MM.1S (cell line): ENCODE data around the gene UNK.
A peak's percentile ranks its signal among the peaks of the same experiment; 100 is the strongest.

Experiments used
- DNase-seq: peaks from one replicate; pipeline ENCODE4 v3.0.0-alpha.2; 2015
- H2AFZ ChIP-seq: fragments of 300-600 bp; sonication (generic); 2 replicates; pipeline ENCODE4 v1.6.0; 2016; ENCODE audit warnings: antibody characterized with exemption, low read length
- H3F3A ChIP-seq: fragments of 300-600 bp; sonication (generic); 2 replicates; pipeline ENCODE4 v1.6.1; 2016; ENCODE audit warnings: mild to moderate bottlenecking, antibody characterized with exemption, low read length, moderate library complexity, mixed read lengths; ENCODE audit not compliant: insufficient read depth
- H3K27ac ChIP-seq: fragments of 300-600 bp; sonication (generic); 2 replicates; pipeline ENCODE4 v1.5.1; 2016; ENCODE audit warnings: mild to moderate bottlenecking, low read length
- H3K27me3 ChIP-seq: fragments of 300-600 bp; sonication (generic); replicated peaks from 2 replicates; pipeline ENCODE4 v1.6.0; 2016; ENCODE audit warnings: low read length; ENCODE audit not compliant: insufficient read depth
- H3K36me3 ChIP-seq: fragments of 300-600 bp; sonication (generic); replicated peaks from 2 replicates; pipeline ENCODE4 v1.6.1; 2016; ENCODE audit warnings: mild to moderate bottlenecking, low read length, mixed read lengths; ENCODE audit not compliant: insufficient read depth
- H3K4me1 ChIP-seq: fragments of 300-600 bp; sonication (generic); 2 replicates; pipeline ENCODE4 v1.6.1; 2016; ENCODE audit warnings: low read length, mixed read lengths
- H3K4me2 ChIP-seq: fragments of 300-600 bp; sonication (generic); 2 replicates; pipeline ENCODE4 v1.6.0; 2016; ENCODE audit warnings: low read depth, low read length
- H3K4me3 ChIP-seq: fragments of 300-600 bp; sonication (generic); 2 replicates; pipeline ENCODE4 v1.5.1; 2016; ENCODE audit warnings: low read length, mixed read lengths
- H3K79me2 ChIP-seq: fragments of 300-600 bp; sonication (generic); 2 replicates; pipeline ENCODE4 v1.6.1; 2016; ENCODE audit warnings: mixed run types, low read length, mixed read lengths
- H3K9ac ChIP-seq: fragments of 300-600 bp; sonication (generic); 2 replicates; pipeline ENCODE4 v1.6.1; 2016; ENCODE audit warnings: low read length, mixed read lengths
- H3K9me2 ChIP-seq: fragments of 300-600 bp; sonication (generic); replicated peaks from 2 replicates; pipeline ENCODE4 v1.6.1; 2016; ENCODE audit warnings: mild to moderate bottlenecking, low read length, mixed read lengths; ENCODE audit not compliant: insufficient read depth
- H3K9me3 ChIP-seq: fragments of 300-600 bp; sonication (generic); replicated peaks from 2 replicates; pipeline ENCODE4 v1.6.1; 2016; ENCODE audit warnings: mild to moderate bottlenecking, low read length, mixed read lengths; ENCODE audit not compliant: insufficient read depth
- H4K20me1 ChIP-seq: fragments of 300-600 bp; sonication (generic); 2 replicates; pipeline ENCODE4 v1.6.1; 2016; ENCODE audit warnings: mild to moderate bottlenecking, low read length, moderate library complexity, mixed read lengths; ENCODE audit not compliant: insufficient read depth
- CTCF ChIP-seq: fragments of 300-600 bp; sonication (generic); IDR thresholded peaks from 2 replicates; pipeline ENCODE4 v1.5.1; 2016; ENCODE audit warnings: antibody characterized with exemption, low read length, mixed read lengths
- EZH2 ChIP-seq: fragments of 300-600 bp; sonication (generic); optimal IDR thresholded peaks from 2 replicates; pipeline ENCODE3; 2017; ENCODE audit warnings: low read depth, mild to moderate bottlenecking, antibody characterized with exemption, low read length, mixed read lengths
- EZH2phosphoT487 ChIP-seq: fragments of 300-600 bp; sonication (generic); IDR thresholded peaks from 2 replicates; pipeline ENCODE4 v1.6.1; 2018; ENCODE audit warnings: antibody characterized with exemption, low read length

UNK gene

DNA sequence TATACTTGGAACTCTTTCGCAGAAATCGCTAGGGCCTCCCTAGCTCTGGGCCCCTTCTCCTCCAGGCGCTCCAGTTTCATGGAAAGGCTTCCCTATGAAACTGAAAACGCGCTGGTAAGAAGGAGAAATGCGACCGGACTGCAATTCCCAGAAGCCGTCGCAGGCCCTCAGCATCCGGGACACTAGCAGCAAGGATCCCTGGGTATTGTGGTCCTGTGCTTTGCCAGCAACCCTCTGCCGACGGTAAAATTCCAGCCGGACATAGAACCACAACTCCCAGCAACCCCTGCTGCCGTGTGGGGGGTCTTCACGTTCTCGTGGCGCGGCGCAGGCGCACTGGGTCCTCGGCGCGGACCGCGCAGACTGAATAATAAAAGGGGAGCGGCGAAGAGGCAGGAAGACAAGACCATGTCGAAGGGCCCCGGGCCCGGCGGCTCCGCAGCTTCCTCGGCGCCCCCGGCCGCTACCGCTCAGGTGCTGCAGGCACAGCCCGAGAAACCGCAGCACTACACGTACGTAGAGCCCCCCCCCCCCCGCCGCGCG is at the start of gene UNK:
UNK (plus strand) TSS at position 334 of the 543 bp plus-strand sequence; CDS start at position 409, 75 bp downstream.
- TF ChIP-seq EZH2 (no peak), EZH2phosphoT487 (no peak), CTCF (no peak)
- Histone ChIP-seq H3K79me2 (peaks cover 43% of the 10 kb centered on the region), H3K27ac (peak within 1 kb of the TSS; percentile 93), H3K4me3 (peak within 1 kb of the TSS; percentile 78), H3K9ac (peak within 1 kb of the TSS; percentile 98), H4K20me1 (no peaks in the 10 kb centered on the region), H2AFZ (peak within 1 kb of the TSS; percentile 77), H3K9me3 (no peaks in the 10 kb centered on the region), H3K36me3 (no peaks in the 10 kb centered on the region), H3K4me2 (peak within 1 kb of the TSS; percentile 90), H3K9me2 (no peaks in the 10 kb centered on the region), H3F3A (peaks cover 26% of the 10 kb centered on the region), H3K4me1 (peaks cover 30% of the 10 kb centered on the region), H3K27me3 (no peaks in the 10 kb centered on the region)
- peak; percentile 99 for DNase-seq

- Histone ChIP-seq H3K4me3 (no peak overlapping the region), H3K4me1 (peaks cover 7% of the 10 kb centered on the region), H3K79me2 (no peaks in the 10 kb centered on the region), H3K27me3 (no peaks in the 10 kb centered on the region), H3K9me3 (no peaks in the 10 kb centered on the region), H3K9me2 (no peaks in the 10 kb centered on the region), H4K20me1 (no peaks in the 10 kb centered on the region), H3K9ac (no peak overlapping the region), H3K27ac (no peak overlapping the region), H2AFZ (no peak overlapping the region), H3K4me2 (no peak overlapping the region), H3K36me3 (no peaks in the 10 kb centered on the region), H3F3A (no peaks in the 10 kb centered on the region)
- TF ChIP-seq CTCF: no peak
- TF ChIP-seq EZH2: no peak
- no peak for TF ChIP-seq EZH2phosphoT487
- DNase-seq: no peak
Observed at GRCh38 chr17:75736173-75736835, 48.3 kb upstream of the UNK start.

DNA sequence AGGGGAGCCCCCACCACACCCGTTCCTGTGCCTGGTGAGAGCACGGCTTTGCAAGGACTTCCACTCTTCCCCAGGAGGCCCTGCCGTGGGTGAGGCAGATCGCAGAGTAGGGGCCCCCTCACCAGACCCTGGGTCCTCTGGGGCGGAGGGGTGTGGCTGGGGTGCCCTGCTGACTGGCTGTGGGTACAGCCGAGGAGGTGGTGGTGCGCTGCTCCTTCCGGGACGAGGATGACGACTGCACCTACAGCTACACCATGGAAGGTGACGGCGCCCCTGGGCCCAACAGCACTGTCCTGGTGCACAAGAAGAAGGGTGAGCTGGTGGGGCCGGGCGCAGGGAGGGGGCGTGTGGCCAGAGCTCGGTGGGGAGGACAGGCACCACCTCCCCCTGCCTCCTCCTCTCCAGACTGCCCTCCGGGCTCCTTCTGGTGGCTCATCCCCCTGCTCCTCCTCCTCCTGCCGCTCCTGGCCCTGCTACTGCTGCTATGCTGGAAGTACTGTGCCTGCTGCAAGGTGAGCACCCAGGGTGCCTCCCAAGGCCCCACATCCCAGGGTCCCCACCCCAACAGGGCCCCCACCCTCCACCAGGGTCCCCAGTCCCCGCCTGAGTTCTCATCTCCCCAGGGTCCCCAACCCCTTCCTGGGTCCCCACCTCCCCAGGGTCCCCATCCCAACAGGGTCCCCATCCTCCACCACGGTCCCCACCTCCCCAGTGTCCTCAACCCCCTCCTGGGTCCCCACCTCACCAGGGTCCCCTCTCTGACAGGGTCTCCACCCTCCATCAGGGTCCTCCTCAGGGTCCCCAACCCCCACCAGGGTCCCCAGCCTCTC is 47.3 kb upstream of the UNK start:
- Histone ChIP-seq H3K27ac (no peak overlapping the region), H3K9ac (no peak overlapping the region), H3K27me3 (no peaks in the 10 kb centered on the region), H3K9me3 (no peaks in the 10 kb centered on the region), H3F3A (no peaks in the 10 kb centered on the region), H3K36me3 (no peaks in the 10 kb centered on the region), H3K4me2 (no peak overlapping the region), H3K79me2 (no peaks in the 10 kb centered on the region), H4K20me1 (no peaks in the 10 kb centered on the region), H3K4me1 (peaks cover 7% of the 10 kb centered on the region), H2AFZ (no peak overlapping the region), H3K4me3 (no peak overlapping the region), H3K9me2 (no peaks in the 10 kb centered on the region)
- TF ChIP-seq CTCF (no peak), EZH2 (no peak), EZH2phosphoT487 (no peak)
- no peak for DNase-seq
